IPS DF 4.7 (cell line): ENCODE results near the gene PCSK7.

Source experiments
- DNase-seq: peaks from one replicate; pipeline ENCODE4 v3.0.0-alpha.2; 2013; ENCODE audit warnings: low spot score; ENCODE audit errors: extremely low read depth

PCSK7 gene

GRCh38 chr11:117169736-117170135 lies 62.1 kb downstream of the PCSK7 start:
- no peak for DNase-seq

- no peak for DNase-seq
Observed at GRCh38 chr11:117166491-117166890, 65.4 kb downstream of the PCSK7 start.

- no peak for DNase-seq
Observed at GRCh38 chr11:117160826-117161225, 71.0 kb downstream of the PCSK7 start.

DNA sequence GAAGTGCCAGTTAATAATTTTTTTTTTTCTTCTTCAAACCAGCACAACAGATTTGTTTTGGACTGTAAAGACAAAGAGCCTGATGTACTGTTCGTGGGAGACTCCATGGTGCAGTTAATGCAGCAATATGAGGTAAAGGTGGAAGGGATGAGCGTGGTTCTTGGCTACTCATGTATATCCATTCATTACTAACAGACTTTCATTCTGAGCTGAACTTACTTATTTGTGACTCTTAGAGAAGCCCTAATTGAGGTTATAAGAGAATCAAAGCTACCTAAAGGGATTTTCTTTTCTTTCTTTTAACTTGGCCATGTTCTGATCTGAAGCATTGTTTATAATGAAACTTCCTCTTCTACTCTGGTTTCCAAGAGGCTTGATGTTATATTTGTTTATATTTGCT lies 72.0 kb downstream of the PCSK7 start:
- no peak for DNase-seq

GRCh38 chr11:117157507-117157906 lies 74.4 kb downstream of the PCSK7 start:
- DNase-seq: no peak

DNA sequence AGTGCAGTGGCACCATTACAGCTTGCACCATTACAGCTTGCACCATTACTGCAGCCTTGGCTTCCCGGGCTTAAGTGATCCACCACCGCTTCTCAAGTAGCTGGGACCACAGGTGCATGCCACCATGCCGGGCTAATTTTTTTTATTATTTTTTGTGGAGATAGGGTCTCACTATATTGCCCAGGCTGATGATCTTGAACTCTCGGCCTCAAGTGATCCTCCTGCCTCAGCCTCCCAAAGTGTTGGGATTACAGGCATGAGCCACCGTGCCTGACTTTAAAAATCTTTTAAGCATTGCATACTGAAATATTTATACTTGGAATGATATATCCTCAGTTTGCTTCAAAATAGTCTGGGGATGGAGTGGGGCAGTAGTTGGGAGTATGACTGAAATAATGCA lies 77.4 kb downstream of the PCSK7 start:
- no peak for DNase-seq
